SK-N-MC (cell line): Measurements from ENCODE around the gene RAVER2.

Source experiments
- DNase-seq: peaks from one replicate; pipeline ENCODE4 v3.0.0-alpha.2; 2011; ENCODE audit warnings: low read depth, low spot score
- H3K27ac ChIP-seq: fragments of 200-600 bp; sonication (generic); 2 replicates; pipeline ENCODE4 v1.5.1; 2016; ENCODE audit warnings: mixed run types
- H3K36me3 ChIP-seq: fragments of 200-600 bp; sonication (generic); 2 replicates; pipeline ENCODE4 v1.6.1; 2017; ENCODE audit warnings: antibody characterized with exemption, low read length, mixed read lengths; ENCODE audit not compliant: insufficient read depth
- H3K4me3 ChIP-seq: fragments of 200-600 bp; sonication (generic); 2 replicates; pipeline ENCODE4 v1.5.1; 2016
- H3K9ac ChIP-seq: fragments of 200-600 bp; sonication (generic); 2 replicates; pipeline ENCODE4 v1.8.0; 2017; ENCODE audit warnings: mixed run types, mixed read lengths; ENCODE audit not compliant: insufficient read length
- H3K9me3 ChIP-seq: fragments of 200-600 bp; sonication (generic); 2 replicates; pipeline ENCODE4 v1.6.1; 2017; ENCODE audit warnings: low read depth, mild to moderate bottlenecking, antibody characterized with exemption, low read length, moderate library complexity, mixed read lengths
- EZH2 ChIP-seq: fragments of 200-600 bp; sonication (generic); IDR thresholded peaks from one replicate; pipeline ENCODE4 v1.6.1; 2017; ENCODE audit warnings: antibody characterized with exemption
- FOXP2 ChIP-seq: optimal IDR thresholded peaks from 2 replicates; pipeline ENCODE3; 2011; ENCODE audit warnings: mild to moderate bottlenecking, moderate library complexity; ENCODE audit not compliant: insufficient read depth; ENCODE audit errors: extremely low read length, control extremely low read depth
- POLR2AphosphoS5 ChIP-seq: IDR thresholded peaks from 2 replicates; pipeline ENCODE4 v1.6.1; 2012; ENCODE audit warnings: mild to moderate bottlenecking, low read depth, low read length, borderline replicate concordance

RAVER2 gene

DNA sequence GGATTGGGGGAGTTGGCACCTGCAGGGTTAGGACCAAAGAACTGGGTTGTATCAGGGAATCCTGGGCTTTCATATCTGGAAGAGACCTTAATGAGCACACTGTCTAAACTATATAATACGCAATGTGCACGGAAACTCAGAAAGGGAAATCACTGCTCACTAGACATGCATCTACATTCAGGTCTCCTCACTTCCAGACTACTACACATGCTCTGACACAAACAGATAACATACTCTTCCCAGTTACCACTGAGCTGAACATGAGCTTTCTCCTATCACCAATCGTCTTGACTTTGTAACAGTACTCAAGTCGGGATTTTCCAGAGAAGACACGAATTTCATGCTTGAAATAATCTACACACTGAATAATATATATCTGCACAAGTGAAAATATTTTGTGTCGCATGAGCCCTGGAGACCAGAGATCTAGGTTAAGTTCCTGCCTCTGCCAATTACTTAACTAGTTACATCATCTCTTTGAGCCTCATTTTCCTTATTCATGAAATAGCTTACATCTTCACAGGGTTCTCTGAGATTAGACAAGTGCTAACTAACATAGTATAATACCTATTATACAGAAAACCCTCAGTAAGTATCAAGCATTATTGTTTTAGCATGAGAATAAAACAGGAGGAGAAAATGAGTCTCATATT lies 120.4 kb downstream of the RAVER2 start:
- Histone ChIP-seq H3K9me3 (no peaks in the 10 kb centered on the region), H3K27ac (peak overlapping the region; percentile 59), H3K9ac (no peak overlapping the region), H3K36me3 (peaks cover 93% of the 10 kb centered on the region), H3K4me3 (no peak overlapping the region)
- no peak for TF ChIP-seq FOXP2
- TF ChIP-seq EZH2 = no peak
- no peak for TF ChIP-seq POLR2AphosphoS5
- no peak for DNase-seq

GRCh38 chr1:64866689-64867088 lies 121.8 kb downstream of the RAVER2 start:
- no peak overlapping the region for H3K27ac ChIP-seq
- TF ChIP-seq FOXP2 (no peak), POLR2AphosphoS5 (no peak), EZH2 (no peak)
- peaks cover 97% of the 10 kb centered on the region for H3K36me3 ChIP-seq
- H3K4me3 ChIP-seq = no peak overlapping the region
- H3K9me3 ChIP-seq = no peaks in the 10 kb centered on the region
- DNase-seq = no peak
- H3K9ac ChIP-seq = no peak overlapping the region

DNA sequence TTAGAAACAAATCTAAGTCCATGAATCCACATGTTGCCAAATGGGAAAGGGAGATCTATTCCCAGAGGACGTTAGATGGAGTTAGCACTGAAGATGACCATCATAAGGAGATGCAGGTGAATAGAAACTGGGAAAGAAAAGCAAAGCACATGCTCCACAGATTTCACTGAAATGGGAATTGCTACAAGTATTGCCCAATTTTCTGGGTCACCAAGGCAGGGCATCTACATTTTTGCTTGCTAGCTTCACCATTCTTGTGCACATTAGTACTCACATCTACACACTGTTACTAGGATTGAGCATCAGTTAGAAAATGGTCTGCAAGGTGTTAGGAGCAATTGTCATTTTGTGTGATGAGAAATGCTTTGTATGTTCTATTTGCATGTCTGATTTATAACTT lies 122.4 kb downstream of the RAVER2 start:
- H3K9me3 ChIP-seq = no peaks in the 10 kb centered on the region
- H3K36me3 ChIP-seq = peaks cover 97% of the 10 kb centered on the region
- H3K4me3 ChIP-seq = no peak overlapping the region
- no peak for DNase-seq
- H3K9ac ChIP-seq = no peak overlapping the region
- no peak overlapping the region for H3K27ac ChIP-seq
- TF ChIP-seq POLR2AphosphoS5 (no peak), EZH2 (no peak), FOXP2 (no peak)

DNA sequence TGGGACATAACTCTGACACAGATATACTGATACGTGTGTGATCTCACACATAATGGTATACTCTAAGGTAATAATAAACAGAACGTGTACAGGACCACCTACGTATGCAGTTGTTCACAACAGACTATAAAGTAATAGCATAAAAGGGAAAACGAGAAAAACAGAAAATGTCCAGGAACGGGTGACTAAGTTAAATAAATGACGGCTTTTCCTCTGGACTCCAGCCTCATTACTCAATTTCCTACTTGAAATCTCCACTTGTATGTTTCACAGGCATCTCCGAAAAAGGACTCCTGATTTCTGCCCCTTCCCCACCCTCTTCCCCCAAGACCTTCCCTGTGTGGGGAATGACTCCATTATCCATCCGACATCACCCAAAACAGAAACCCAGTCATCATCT lies 126.4 kb downstream of the RAVER2 start:
- Histone ChIP-seq H3K9me3 (no peaks in the 10 kb centered on the region), H3K27ac (no peak overlapping the region), H3K9ac (no peak overlapping the region), H3K36me3 (peaks cover 99% of the 10 kb centered on the region), H3K4me3 (no peak overlapping the region)
- DNase-seq = no peak
- TF ChIP-seq EZH2 (no peak), FOXP2 (no peak), POLR2AphosphoS5 (no peak)

GRCh38 chr1:64872067-64872466 lies 127.2 kb downstream of the RAVER2 start:
- Histone ChIP-seq H3K27ac (no peak overlapping the region), H3K9ac (no peak overlapping the region), H3K9me3 (no peaks in the 10 kb centered on the region), H3K4me3 (no peak overlapping the region), H3K36me3 (peaks cover 100% of the 10 kb centered on the region)
- DNase-seq = no peak
- TF ChIP-seq POLR2AphosphoS5 (no peak), EZH2 (no peak), FOXP2 (no peak)

- Histone ChIP-seq H3K36me3 (peaks cover 98% of the 10 kb centered on the region), H3K27ac (no peak overlapping the region), H3K9ac (no peak overlapping the region), H3K9me3 (no peaks in the 10 kb centered on the region), H3K4me3 (no peak overlapping the region)
- no peak for DNase-seq
- TF ChIP-seq POLR2AphosphoS5 = no peak
- TF ChIP-seq EZH2 = no peak
- TF ChIP-seq FOXP2 = no peak
Measured at GRCh38 chr1:64873576-64873975, 128.7 kb downstream of the RAVER2 start.

- TF ChIP-seq EZH2 (no peak), FOXP2 (no peak), POLR2AphosphoS5 (no peak)
- Histone ChIP-seq H3K36me3 (peaks cover 97% of the 10 kb centered on the region), H3K4me3 (no peak overlapping the region), H3K9me3 (no peaks in the 10 kb centered on the region), H3K9ac (no peak overlapping the region), H3K27ac (no peak overlapping the region)
- DNase-seq = no peak
Measured at GRCh38 chr1:64874666-64875065, 129.8 kb downstream of the RAVER2 start.

DNA sequence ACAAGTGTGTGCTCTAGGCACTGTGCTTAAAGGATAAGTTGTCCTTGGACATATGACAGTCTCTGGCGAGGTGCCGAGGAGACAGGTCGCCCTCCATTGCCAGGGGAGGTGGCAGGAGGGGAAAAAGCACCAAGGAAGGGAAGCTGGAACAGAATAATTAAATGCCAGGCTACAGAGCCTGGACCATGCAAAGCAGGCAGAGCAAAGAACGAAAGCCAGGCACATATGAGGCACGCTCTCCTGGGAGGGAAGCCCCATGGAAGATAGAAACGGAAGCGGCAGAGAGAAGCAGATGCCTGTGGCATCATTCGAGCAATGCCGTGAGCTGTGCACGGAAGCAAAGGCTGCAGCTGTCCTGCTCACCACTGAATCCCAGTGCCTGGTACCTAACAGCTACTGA lies 130.2 kb downstream of the RAVER2 start:
- TF ChIP-seq FOXP2 (no peak), POLR2AphosphoS5 (no peak), EZH2 (no peak)
- Histone ChIP-seq H3K36me3 (peaks cover 97% of the 10 kb centered on the region), H3K4me3 (no peak overlapping the region), H3K27ac (no peak overlapping the region), H3K9ac (no peak overlapping the region), H3K9me3 (no peaks in the 10 kb centered on the region)
- no peak for DNase-seq

- no peak overlapping the region for H3K27ac ChIP-seq
- H3K9me3 ChIP-seq = no peaks in the 10 kb centered on the region
- peaks cover 97% of the 10 kb centered on the region for H3K36me3 ChIP-seq
Measured at GRCh38 chr1:64875606-64876005, 130.7 kb downstream of the RAVER2 start.

More at GRCh38 chr1:64875606-64876005, 130.7 kb downstream of the RAVER2 start:
- Histone ChIP-seq H3K4me3 (no peak overlapping the region), H3K9ac (no peak overlapping the region)
- TF ChIP-seq FOXP2 = no peak
- no peak for TF ChIP-seq POLR2AphosphoS5
- TF ChIP-seq EZH2 = no peak
- DNase-seq = no peak
